CD1c-positive myeloid dendritic cell (primary cell): ENCODE results near the gene RYR2.

Source experiments
- DNase-seq: peaks from one replicate; pipeline ENCODE4 v3.0.0-alpha.2; 2016; ENCODE audit errors: extremely low spot score

The RYR2 gene

DNA sequence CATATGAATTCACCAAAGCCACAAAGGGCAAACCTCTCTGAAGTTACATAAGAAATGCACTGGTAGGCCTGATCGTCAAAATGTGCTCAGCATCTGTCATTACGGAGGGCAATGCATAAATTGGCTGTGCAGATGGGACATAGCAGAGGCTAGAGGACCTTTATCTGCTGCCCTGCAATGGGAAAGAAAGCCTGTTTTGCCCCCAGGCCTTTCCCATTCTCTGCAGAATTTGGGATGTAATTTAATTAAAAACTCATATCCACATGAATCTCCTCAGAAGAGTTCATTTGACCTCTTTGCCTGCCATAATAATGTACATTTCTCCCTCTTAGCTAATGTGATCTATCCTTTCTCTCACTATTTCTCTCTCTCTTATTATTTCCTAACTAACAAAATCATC is 690.7 kb downstream of the RYR2 start:
- no peak for DNase-seq

GRCh38 chr1:237736372-237737029 is 694.5 kb downstream of the RYR2 start:
- peak; percentile 8 for DNase-seq

GRCh38 chr1:237737448-237737847 is 695.5 kb downstream of the RYR2 start:
- DNase-seq: no peak

GRCh38 chr1:237737938-237738610 is 696.1 kb downstream of the RYR2 start:
- DNase-seq: no peak

- DNase-seq: no peak
Measured at GRCh38 chr1:237740846-237741245, 698.9 kb downstream of the RYR2 start.

- DNase-seq: no peak
Measured at GRCh38 chr1:237745545-237745944, 703.6 kb downstream of the RYR2 start.

GRCh38 chr1:237748171-237748960 is 706.4 kb downstream of the RYR2 start:
- DNase-seq: no peak

DNA sequence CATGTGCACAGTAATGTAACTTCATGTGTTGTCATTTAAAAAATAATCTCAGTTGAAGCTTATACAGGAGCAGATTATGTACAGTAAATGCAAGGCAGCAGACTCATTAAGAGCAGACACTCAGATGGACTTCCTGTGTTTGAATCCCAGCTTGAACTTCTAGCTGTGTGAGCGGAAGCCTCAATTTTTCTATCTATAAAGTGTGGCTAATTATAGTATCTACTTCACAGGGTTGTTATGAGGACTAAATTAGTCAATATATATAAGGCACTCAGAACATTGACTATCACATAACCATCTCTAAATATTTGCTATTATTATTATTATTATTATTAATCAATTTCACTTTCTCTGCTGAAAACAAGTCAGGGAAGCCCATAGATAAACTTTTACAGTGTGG is 707.1 kb downstream of the RYR2 start:
- no peak for DNase-seq

DNA sequence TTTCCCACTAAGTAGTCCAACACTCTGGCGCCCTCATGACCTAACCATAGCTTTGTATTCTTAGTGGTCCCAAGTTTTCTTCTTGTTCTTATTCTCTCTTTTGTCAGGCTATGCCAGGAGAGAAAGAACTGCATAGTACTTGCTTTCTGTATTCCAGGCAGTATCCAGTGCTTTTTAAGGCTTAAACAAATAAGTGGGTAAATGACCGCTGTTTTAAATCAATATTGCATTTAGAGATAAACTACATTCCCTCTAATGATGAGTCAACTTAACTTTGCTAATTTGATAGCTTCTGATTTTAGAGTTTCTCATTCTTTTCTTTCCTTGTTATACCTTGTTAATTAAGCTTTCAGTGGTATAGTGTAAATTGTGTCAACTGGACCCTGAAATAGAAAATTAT is 709.1 kb downstream of the RYR2 start:
- no peak for DNase-seq

GRCh38 chr1:237754627-237755026 is 712.6 kb downstream of the RYR2 start:
- no peak for DNase-seq

GRCh38 chr1:237756304-237756967 is 714.5 kb downstream of the RYR2 start:
- DNase-seq: no peak

- no peak for DNase-seq
Measured at GRCh38 chr1:237759377-237759776, 717.4 kb downstream of the RYR2 start.

- DNase-seq: no peak
Measured at GRCh38 chr1:237760951-237761350, 719.0 kb downstream of the RYR2 start.

- DNase-seq: no peak
Measured at GRCh38 chr1:237763137-237763536, 721.2 kb downstream of the RYR2 start.

GRCh38 chr1:237763751-237764150 is 721.8 kb downstream of the RYR2 start:
- no peak for DNase-seq

GRCh38 chr1:237769916-237770315 is 727.9 kb downstream of the RYR2 start:
- no peak for DNase-seq

GRCh38 chr1:237772009-237772408 is 730.0 kb downstream of the RYR2 start:
- DNase-seq: no peak

DNA sequence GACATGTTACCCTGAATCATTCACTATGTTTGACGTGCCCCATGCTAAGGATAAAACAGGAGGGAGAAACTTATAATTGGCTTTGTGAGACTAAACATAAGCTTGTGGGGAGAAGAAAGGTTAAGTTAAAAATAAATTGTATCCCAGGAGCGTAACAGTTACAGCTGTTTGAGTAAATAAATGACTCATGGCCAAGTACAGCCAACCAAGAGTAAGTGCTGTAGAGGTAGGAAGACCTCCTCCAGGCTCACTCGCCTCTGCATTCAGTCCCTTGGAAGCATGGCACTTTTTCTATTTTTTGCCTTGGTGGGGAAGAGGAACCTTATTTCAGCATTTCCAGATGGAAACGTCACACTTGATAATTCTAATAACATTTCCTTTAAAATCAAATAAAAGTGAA is 732.3 kb downstream of the RYR2 start:
- no peak for DNase-seq

DNA sequence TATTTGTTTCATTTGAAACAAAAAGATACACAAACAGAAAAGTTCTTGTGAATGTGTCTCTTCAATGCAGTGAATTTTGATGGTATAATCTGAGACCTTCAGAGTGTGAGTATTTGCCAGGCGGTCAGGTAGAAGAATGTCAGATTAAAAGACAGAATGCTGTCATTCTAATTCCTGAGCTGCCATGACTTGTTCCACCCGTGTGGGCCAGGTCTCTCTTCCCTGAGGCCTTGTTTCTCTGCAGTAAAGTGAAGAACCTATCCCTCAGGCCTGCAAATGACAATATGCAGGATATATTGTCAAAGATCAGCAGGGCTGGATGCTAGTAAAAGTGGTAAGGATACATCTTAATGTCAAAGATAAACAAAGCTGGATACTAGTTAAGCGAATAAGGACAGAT is 737.4 kb downstream of the RYR2 start:
- no peak for DNase-seq

- DNase-seq: no peak
Measured at GRCh38 chr1:237786066-237786719, 744.2 kb downstream of the RYR2 start.

DNA sequence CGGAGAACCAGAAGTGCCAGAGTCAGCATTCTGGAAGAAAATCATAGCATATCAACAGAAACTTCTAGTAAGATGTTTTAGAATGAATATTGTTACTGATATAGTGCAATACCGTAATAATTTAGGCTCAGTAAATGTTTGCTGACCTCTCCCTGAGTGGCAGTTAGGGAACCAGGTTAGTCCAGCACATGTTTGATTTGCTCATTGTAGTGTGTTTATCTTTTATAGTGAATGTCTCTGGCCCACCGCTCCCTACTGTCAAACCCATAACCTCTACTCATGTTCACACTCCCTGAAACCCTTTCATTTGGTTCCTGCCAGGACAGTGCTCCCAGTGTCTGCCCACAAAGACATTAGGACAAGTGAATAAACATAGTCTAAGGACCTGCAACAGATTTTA is 746.1 kb downstream of the RYR2 start:
- no peak for DNase-seq

DNA sequence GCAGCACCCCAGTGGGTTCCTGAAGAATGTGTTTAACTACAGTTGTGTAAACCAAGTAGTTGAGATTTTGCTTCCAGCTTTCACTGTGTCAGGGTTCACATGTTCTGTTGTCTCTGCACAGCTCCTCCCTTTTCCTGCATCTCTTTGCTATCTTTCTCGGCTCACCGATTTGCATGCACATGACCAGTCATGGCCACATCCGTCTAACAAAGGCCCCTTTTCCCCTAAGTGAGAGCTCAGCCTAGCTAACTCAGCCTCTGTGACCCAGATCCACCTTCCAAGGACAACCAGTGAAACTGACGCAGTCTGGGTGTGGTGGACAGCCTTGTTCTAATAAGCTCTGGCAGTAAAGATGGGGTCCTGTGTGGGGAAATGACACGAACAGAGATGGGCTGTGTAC is 747.6 kb downstream of the RYR2 start:
- DNase-seq: no peak
